CMK (cell line): Measurements from ENCODE around the gene GET3.
A peak's percentile ranks its signal among the peaks of the same experiment; 100 is the strongest.
"Not testable (repeated sequence)": the region's sequence is repeated elsewhere in the genome, so short reads cannot be mapped to it uniquely, and the experiment has no call there.

Source experiments
- DNase-seq: peaks from one replicate; pipeline ENCODE4 v3.0.0-alpha.2; 2010; ENCODE audit warnings: low read depth

Gene GET3

GRCh38 chr19:12736995-12737834, at the start of gene GET3:
GET3 (plus strand) TSS chr19:12737497; CDS start chr19:12737506, 9 bp downstream.
- peak; percentile 98 for DNase-seq

GRCh38 chr19:12689012-12689411, 48.3 kb upstream of the GET3 start:
- DNase-seq = no peak

- peak; percentile 86 for DNase-seq
These were observed 47.6 kb upstream of the GET3 start for GRCh38 chr19:12689581-12690216.

- no peak for DNase-seq
These were observed 44.3 kb upstream of the GET3 start for GRCh38 chr19:12692960-12693359.

GRCh38 chr19:12694641-12695040, 42.7 kb upstream of the GET3 start:
- no peak for DNase-seq

GRCh38 chr19:12695096-12695495, 42.2 kb upstream of the GET3 start:
- DNase-seq = no peak

- no peak for DNase-seq
These were observed 41.8 kb upstream of the GET3 start for GRCh38 chr19:12695514-12695913.

GRCh38 chr19:12695997-12696365, 41.3 kb upstream of the GET3 start:
- no peak for DNase-seq

- DNase-seq = peak; percentile 94
These were observed 40.6 kb upstream of the GET3 start, which contains the start of gene FBXW9 for GRCh38 chr19:12696366-12697335. FBXW9 (minus strand) TSS chr19:12696631; CDS start chr19:12696581, 50 bp downstream.

GRCh38 chr19:12697425-12697824, 39.9 kb upstream of the GET3 start:
- DNase-seq = not testable (repeated sequence)

GRCh38 chr19:12698138-12698537, 39.2 kb upstream of the GET3 start:
- DNase-seq = no peak

- DNase-seq = no peak
These were observed 35.6 kb upstream of the GET3 start for GRCh38 chr19:12701596-12702282.

GRCh38 chr19:12703046-12703445, 34.3 kb upstream of the GET3 start:
- peak; percentile 53 for DNase-seq

- DNase-seq = no peak
These were observed 32.1 kb upstream of the GET3 start for GRCh38 chr19:12705169-12705568.

GRCh38 chr19:12705654-12706331, 31.5 kb upstream of the GET3 start:
- DNase-seq = no peak

GRCh38 chr19:12706332-12706718, 31.0 kb upstream of the GET3 start:
- no peak for DNase-seq

- DNase-seq = no peak
These were observed 28.7 kb upstream of the GET3 start for GRCh38 chr19:12708641-12709040.

GRCh38 chr19:12711187-12711586, 26.1 kb upstream of the GET3 start:
- DNase-seq = no peak

GRCh38 chr19:12712077-12712476, 25.2 kb upstream of the GET3 start:
- not testable (repeated sequence) for DNase-seq

- not testable (repeated sequence) for DNase-seq
These were observed 24.0 kb upstream of the GET3 start for GRCh38 chr19:12713304-12713703.

GRCh38 chr19:12715102-12715501, 22.2 kb upstream of the GET3 start:
- no peak for DNase-seq
